ENCODE measurements around the gene PRLHR.

The PRLHR gene

GRCh38 chr10:118585794-118586193 is 9.7 kb downstream of the PRLHR start:
- H3K9ac ChIP-seq (ENCODE audit: low read depth, low read length): no peak overlapping the region
- no peak overlapping the region for H3K27ac ChIP-seq (ENCODE audit: low read length)
- H3K36me3 ChIP-seq (ENCODE audit: insufficient read depth, low read depth, low read length): no peaks in the 10 kb centered on the region

GRCh38 chr10:118585234-118585633 is 10.2 kb downstream of the PRLHR start:
- H3K4me3 ChIP-seq (ENCODE audit: low read length): no peak overlapping the region
- H3K36me3 ChIP-seq (ENCODE audit: insufficient read depth, low read depth, low read length): no peaks in the 10 kb centered on the region
- no peak overlapping the region for H3K9ac ChIP-seq (ENCODE audit: low read depth, low read length)
- H3K27ac ChIP-seq (ENCODE audit: low read length): no peak overlapping the region
- no peaks in the 10 kb centered on the region for H3K9me3 ChIP-seq (ENCODE audit: insufficient read depth, low read depth, low read length)
- H3K27me3 ChIP-seq (ENCODE audit: insufficient read depth, low read length): peaks cover 12% of the 10 kb centered on the region; the same call in 1 of the 2 replicates
- H3K4me1 ChIP-seq (ENCODE audit: insufficient read depth, low read length): no peaks in the 10 kb centered on the region

More at GRCh38 chr10:118585794-118586193, 9.7 kb downstream of the PRLHR start:
- Histone ChIP-seq H3K9me3 (ENCODE audit: insufficient read depth, low read depth, low read length) (no peaks in the 10 kb centered on the region), H3K27me3 (ENCODE audit: insufficient read depth, low read length) (peaks cover 13% of the 10 kb centered on the region; the same call in 1 of the 2 replicates), H3K4me1 (ENCODE audit: insufficient read depth, low read length) (no peaks in the 10 kb centered on the region), H3K4me3 (ENCODE audit: low read length) (no peak overlapping the region)

DNA sequence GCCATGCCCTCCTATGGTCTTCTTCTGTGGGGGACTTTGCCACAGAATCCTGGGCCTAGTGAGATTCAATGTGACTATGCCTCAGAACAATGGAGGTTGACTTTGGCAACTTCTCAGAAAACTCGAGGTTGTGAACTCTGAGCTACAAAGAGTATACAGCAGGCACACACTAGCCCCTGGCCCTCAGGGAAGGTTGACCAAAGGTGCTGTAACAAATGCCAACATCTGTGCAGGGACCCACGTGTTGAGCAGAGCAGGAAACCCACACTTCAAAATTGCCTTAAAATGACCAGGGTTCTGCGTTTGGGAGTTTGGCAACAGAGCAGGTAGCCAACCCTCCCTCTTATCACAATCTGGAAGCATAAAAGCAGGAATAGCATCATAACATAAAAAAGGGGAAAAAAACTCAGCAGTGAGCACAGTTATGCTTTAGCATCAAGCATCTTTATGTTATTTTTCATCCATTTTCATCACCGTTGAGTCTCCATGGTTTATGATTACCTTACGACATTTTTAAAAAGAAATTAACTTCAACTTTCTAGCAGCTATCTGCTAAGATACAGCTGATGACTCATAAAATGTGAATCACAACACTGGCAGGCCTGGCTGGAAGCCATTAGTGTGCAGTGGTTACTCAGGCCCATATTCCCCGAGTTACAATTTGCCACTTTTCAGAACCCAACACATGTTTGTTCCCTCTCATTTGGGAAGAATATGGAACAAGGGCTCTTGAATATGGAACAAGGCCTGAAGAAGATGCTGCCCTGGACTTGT is 11.1 kb downstream of the PRLHR start:
- Histone ChIP-seq H3K9ac (ENCODE audit: low read depth, low read length) (no peak overlapping the region), H3K27me3 (ENCODE audit: insufficient read depth, low read length) (peaks cover 5% of the 10 kb centered on the region; the same call in 1 of the 2 replicates), H3K4me3 (ENCODE audit: low read length) (no peak overlapping the region), H3K9me3 (ENCODE audit: insufficient read depth, low read depth, low read length) (no peaks in the 10 kb centered on the region), H3K4me1 (ENCODE audit: insufficient read depth, low read length) (no peaks in the 10 kb centered on the region), H3K27ac (ENCODE audit: low read length) (no peak overlapping the region), H3K36me3 (ENCODE audit: insufficient read depth, low read depth, low read length) (no peaks in the 10 kb centered on the region)

DNA sequence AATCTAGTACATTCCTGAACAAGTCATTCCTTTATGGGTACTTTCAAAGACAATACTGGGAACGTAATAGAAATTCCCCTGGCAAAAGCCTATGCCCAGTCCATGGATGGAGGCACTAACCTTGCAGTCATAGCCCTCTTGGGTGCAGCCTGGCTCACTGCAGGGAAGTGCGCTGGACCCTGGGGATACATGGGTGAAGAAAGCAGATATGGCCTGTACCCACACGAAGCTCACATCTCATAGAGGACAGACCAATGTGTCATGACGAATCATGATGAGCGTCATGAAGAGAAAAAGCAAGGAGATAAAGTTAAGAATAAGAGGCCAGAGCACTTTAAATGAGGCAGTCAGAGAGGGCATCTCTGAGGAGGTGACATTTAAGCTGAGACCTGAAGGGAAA is 11.8 kb downstream of the PRLHR start:
- no peak overlapping the region for H3K27ac ChIP-seq (ENCODE audit: low read length)
- H3K4me3 ChIP-seq (ENCODE audit: low read length): no peak overlapping the region
- no peaks in the 10 kb centered on the region for H3K9me3 ChIP-seq (ENCODE audit: insufficient read depth, low read depth, low read length)
- peaks cover 5% of the 10 kb centered on the region; the same call in 1 of the 2 replicates for H3K27me3 ChIP-seq (ENCODE audit: insufficient read depth, low read length)
- H3K4me1 ChIP-seq (ENCODE audit: insufficient read depth, low read length): no peaks in the 10 kb centered on the region
- H3K9ac ChIP-seq (ENCODE audit: low read depth, low read length): no peak overlapping the region
- no peaks in the 10 kb centered on the region for H3K36me3 ChIP-seq (ENCODE audit: insufficient read depth, low read depth, low read length)

DNA sequence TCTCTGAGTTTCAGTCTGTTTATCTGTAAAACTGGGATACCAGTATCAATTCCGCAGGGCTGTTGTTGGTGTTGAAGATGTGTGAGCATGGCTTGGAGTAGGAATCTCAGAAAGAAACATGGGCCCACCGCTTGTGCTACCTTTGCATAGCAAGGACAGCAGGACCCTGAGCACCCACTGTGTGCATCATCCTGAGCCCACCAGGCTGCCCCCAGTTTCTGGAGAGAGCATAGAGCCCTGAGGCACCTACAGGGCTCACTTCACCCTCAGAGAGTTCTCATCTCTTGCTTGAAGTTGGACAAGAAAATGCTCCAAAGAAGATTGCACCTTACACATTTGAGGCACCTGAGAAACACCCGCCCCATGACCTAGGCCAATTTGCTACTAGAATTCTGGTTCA is 12.9 kb downstream of the PRLHR start:
- H3K9me3 ChIP-seq (ENCODE audit: insufficient read depth, low read depth, low read length): no peaks in the 10 kb centered on the region
- no peak overlapping the region for H3K9ac ChIP-seq (ENCODE audit: low read depth, low read length)
- H3K36me3 ChIP-seq (ENCODE audit: insufficient read depth, low read depth, low read length): no peaks in the 10 kb centered on the region
- no peak overlapping the region for H3K27ac ChIP-seq (ENCODE audit: low read length)
- H3K4me3 ChIP-seq (ENCODE audit: low read length): no peak overlapping the region
- H3K4me1 ChIP-seq (ENCODE audit: insufficient read depth, low read length): no peaks in the 10 kb centered on the region
- H3K27me3 ChIP-seq (ENCODE audit: insufficient read depth, low read length): peaks cover 5% of the 10 kb centered on the region; the same call in 1 of the 2 replicates

GRCh38 chr10:118581340-118581739 is 14.1 kb downstream of the PRLHR start:
- Histone ChIP-seq H3K9me3 (ENCODE audit: insufficient read depth, low read depth, low read length) (no peaks in the 10 kb centered on the region), H3K4me1 (ENCODE audit: insufficient read depth, low read length) (no peaks in the 10 kb centered on the region), H3K27me3 (ENCODE audit: insufficient read depth, low read length) (peaks cover 5% of the 10 kb centered on the region; the same call in 1 of the 2 replicates), H3K36me3 (ENCODE audit: insufficient read depth, low read depth, low read length) (no peaks in the 10 kb centered on the region), H3K27ac (ENCODE audit: low read length) (no peak overlapping the region), H3K9ac (ENCODE audit: low read depth, low read length) (no peak overlapping the region), H3K4me3 (ENCODE audit: low read length) (no peak overlapping the region)

- Histone ChIP-seq H3K9me3 (ENCODE audit: insufficient read depth, low read depth, low read length) (no peaks in the 10 kb centered on the region), H3K4me3 (ENCODE audit: low read length) (no peak overlapping the region), H3K27me3 (ENCODE audit: insufficient read depth, low read length) (peaks cover 5% of the 10 kb centered on the region; the same call in 1 of the 2 replicates), H3K27ac (ENCODE audit: low read length) (no peak overlapping the region), H3K4me1 (ENCODE audit: insufficient read depth, low read length) (no peaks in the 10 kb centered on the region), H3K9ac (ENCODE audit: low read depth, low read length) (no peak overlapping the region), H3K36me3 (ENCODE audit: insufficient read depth, low read depth, low read length) (no peaks in the 10 kb centered on the region)
These were observed 14.7 kb downstream of the PRLHR start for GRCh38 chr10:118580702-118581101.

DNA sequence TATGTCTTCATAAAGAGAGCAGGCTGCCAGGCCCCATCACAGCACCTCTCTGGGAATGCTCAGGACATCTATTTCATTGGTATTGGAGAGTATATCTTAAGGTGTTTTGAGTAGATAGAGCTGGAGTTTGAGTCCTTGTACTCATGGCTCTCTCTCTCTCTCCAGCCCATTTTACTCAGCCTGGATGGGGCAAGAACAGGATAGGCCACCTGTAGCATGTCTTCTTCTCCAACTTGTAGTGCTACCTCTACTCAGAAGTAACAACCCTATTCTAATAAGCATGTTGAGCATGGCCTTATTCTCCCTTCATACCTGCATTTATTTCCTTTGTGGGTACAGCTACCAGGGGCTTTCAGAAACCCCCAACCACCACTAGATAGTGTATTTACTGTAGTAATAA is 21.9 kb downstream of the PRLHR start:
- H3K4me3 ChIP-seq (ENCODE audit: low read length): no peak overlapping the region
- H3K27me3 ChIP-seq (ENCODE audit: insufficient read depth, low read length): peaks cover 5% of the 10 kb centered on the region; the same call in 1 of the 2 replicates
- H3K9me3 ChIP-seq (ENCODE audit: insufficient read depth, low read depth, low read length): no peaks in the 10 kb centered on the region
- no peaks in the 10 kb centered on the region for H3K36me3 ChIP-seq (ENCODE audit: insufficient read depth, low read depth, low read length)
- H3K4me1 ChIP-seq (ENCODE audit: insufficient read depth, low read length): no peaks in the 10 kb centered on the region
- no peak overlapping the region for H3K27ac ChIP-seq (ENCODE audit: low read length)
- no peak overlapping the region for H3K9ac ChIP-seq (ENCODE audit: low read depth, low read length)

GRCh38 chr10:118572256-118573041 is 23.0 kb downstream of the PRLHR start:
- Histone ChIP-seq H3K9ac (ENCODE audit: low read depth, low read length) (no peak overlapping the region), H3K4me1 (ENCODE audit: insufficient read depth, low read length) (no peaks in the 10 kb centered on the region), H3K27me3 (ENCODE audit: insufficient read depth, low read length) (no peaks in the 10 kb centered on the region), H3K4me3 (ENCODE audit: low read length) (no peak overlapping the region), H3K36me3 (ENCODE audit: insufficient read depth, low read depth, low read length) (no peaks in the 10 kb centered on the region), H3K9me3 (ENCODE audit: insufficient read depth, low read depth, low read length) (no peaks in the 10 kb centered on the region), H3K27ac (ENCODE audit: low read length) (no peak overlapping the region)

- H3K9ac ChIP-seq (ENCODE audit: low read depth, low read length): no peak overlapping the region
- H3K9me3 ChIP-seq (ENCODE audit: insufficient read depth, low read depth, low read length): no peaks in the 10 kb centered on the region
- H3K36me3 ChIP-seq (ENCODE audit: insufficient read depth, low read depth, low read length): no peaks in the 10 kb centered on the region
- H3K4me1 ChIP-seq (ENCODE audit: insufficient read depth, low read length): no peaks in the 10 kb centered on the region
- no peak overlapping the region for H3K4me3 ChIP-seq (ENCODE audit: low read length)
- H3K27me3 ChIP-seq (ENCODE audit: insufficient read depth, low read length): no peaks in the 10 kb centered on the region
- no peak overlapping the region for H3K27ac ChIP-seq (ENCODE audit: low read length)
These were observed 24.3 kb downstream of the PRLHR start for GRCh38 chr10:118571123-118571522.

GRCh38 chr10:118570591-118570990 is 24.9 kb downstream of the PRLHR start:
- Histone ChIP-seq H3K4me3 (ENCODE audit: low read length) (no peak overlapping the region), H3K9ac (ENCODE audit: low read depth, low read length) (no peak overlapping the region), H3K4me1 (ENCODE audit: insufficient read depth, low read length) (no peaks in the 10 kb centered on the region), H3K27ac (ENCODE audit: low read length) (no peak overlapping the region), H3K36me3 (ENCODE audit: insufficient read depth, low read depth, low read length) (no peaks in the 10 kb centered on the region), H3K27me3 (ENCODE audit: insufficient read depth, low read length) (no peaks in the 10 kb centered on the region), H3K9me3 (ENCODE audit: insufficient read depth, low read depth, low read length) (no peaks in the 10 kb centered on the region)

DNA sequence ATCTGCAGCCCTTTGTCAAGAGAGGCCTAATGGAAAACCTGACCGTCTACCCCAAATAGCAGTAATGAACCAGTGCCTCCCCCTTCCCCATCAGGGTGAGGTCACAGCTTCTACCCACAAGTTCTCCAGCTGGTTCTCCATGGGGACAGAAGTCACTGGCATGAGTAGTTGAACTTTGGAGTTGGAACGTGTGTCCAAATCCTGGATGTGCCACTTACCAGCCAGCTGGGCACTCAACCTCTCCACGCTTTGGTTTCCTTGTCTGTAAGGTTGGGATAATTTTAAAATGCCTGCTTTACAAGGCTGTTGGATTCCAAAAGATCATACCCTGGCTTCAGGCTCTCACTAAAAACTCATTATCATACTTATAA is 25.6 kb downstream of the PRLHR start:
- no peak overlapping the region for H3K27ac ChIP-seq (ENCODE audit: low read length)
- no peak overlapping the region for H3K9ac ChIP-seq (ENCODE audit: low read depth, low read length)
- no peaks in the 10 kb centered on the region for H3K27me3 ChIP-seq (ENCODE audit: insufficient read depth, low read length)
- no peak overlapping the region for H3K4me3 ChIP-seq (ENCODE audit: low read length)
- no peaks in the 10 kb centered on the region for H3K9me3 ChIP-seq (ENCODE audit: insufficient read depth, low read depth, low read length)
- no peaks in the 10 kb centered on the region for H3K4me1 ChIP-seq (ENCODE audit: insufficient read depth, low read length)
- no peaks in the 10 kb centered on the region for H3K36me3 ChIP-seq (ENCODE audit: insufficient read depth, low read depth, low read length)

All from iPS-20b (cell line).